ENCODE data around the gene RNASE11. TPM values are rescaled to one million over a fixed set of nuclear protein-coding genes. Genes with fewer than 3 reads are reported as not detected.

The RNASE11 gene
- total and polyA plus RNA-seq, 9 of the 15 experiments (the other 6 are each of a cell fraction or from before 2014, with no cell fraction given) = 0.16 to 0.29 (median 0.22) TPM; not detected in 6

DNA sequence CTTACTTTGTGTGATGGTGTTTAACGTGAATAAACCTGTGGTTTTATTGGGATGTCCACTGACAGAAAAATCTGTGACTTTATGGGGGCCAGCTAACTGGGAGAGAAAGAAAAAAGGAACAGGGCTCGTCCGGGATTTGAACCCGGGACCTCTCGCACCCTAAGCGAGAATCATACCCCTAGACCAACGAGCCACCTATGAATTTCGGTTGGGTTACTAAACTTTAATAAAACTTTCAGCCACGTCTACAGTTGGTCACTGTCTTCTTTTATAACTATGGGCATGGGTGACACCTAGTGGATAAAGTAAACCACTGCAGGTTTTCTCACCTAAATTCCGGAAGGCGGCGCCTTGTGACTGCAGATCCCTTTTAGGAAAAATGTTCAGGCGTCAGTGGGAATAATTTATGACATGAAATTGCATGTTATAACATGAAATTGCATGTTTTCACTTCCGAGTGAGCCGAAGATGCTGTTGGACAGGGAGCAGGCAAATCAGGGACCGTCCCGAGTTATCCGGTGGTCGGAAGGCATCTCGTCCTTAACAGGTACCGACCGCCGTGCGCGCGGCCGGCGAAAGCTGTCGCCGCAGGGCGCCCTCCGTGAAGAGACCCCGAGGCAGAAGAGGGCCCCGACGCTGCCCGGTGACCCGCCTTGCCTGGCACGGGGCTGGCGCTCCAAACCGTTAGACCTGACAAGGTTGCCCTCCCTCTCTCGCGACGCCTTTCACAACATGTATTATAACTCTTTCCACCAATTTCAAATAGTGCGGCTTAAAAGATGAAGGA is 21.6 kb upstream of the RNASE11 start (continued):
- TF ChIP-seq, protein P1, sequence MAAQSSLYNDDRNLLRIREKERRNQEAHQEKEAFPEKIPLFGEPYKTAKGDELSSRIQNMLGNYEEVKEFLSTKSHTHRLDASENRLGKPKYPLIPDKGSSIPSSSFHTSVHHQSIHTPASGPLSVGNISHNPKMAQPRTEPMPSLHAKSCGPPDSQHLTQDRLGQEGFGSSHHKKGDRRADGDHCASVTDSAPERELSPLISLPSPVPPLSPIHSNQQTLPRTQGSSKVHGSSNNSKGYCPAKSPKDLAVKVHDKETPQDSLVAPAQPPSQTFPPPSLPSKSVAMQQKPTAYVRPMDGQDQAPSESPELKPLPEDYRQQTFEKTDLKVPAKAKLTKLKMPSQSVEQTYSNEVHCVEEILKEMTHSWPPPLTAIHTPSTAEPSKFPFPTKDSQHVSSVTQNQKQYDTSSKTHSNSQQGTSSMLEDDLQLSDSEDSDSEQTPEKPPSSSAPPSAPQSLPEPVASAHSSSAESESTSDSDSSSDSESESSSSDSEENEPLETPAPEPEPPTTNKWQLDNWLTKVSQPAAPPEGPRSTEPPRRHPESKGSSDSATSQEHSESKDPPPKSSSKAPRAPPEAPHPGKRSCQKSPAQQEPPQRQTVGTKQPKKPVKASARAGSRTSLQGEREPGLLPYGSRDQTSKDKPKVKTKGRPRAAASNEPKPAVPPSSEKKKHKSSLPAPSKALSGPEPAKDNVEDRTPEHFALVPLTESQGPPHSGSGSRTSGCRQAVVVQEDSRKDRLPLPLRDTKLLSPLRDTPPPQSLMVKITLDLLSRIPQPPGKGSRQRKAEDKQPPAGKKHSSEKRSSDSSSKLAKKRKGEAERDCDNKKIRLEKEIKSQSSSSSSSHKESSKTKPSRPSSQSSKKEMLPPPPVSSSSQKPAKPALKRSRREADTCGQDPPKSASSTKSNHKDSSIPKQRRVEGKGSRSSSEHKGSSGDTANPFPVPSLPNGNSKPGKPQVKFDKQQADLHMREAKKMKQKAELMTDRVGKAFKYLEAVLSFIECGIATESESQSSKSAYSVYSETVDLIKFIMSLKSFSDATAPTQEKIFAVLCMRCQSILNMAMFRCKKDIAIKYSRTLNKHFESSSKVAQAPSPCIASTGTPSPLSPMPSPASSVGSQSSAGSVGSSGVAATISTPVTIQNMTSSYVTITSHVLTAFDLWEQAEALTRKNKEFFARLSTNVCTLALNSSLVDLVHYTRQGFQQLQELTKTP (IDR thresholded peaks at IDR 0.05; ENCODE audit: low read depth in 1 of 2, partially characterized antibody in 2 of 2) = peak in 1 of 2 experiments; percentile 18
- peak in 1 of 2 experiments; percentile 65 for TF ChIP-seq NCOA2 (IDR thresholded peaks at IDR 0.05; ENCODE audit: partially characterized antibody in 2 of 2)
- no peak for TF ChIP-seq PYGO2 (tag; IDR thresholded peaks at IDR 0.05)
- no peak for TF ChIP-seq SREBF2 (CRISPR knock-in tag; IDR thresholded peaks at IDR 0.05)
- TF ChIP-seq TCF7L2 (IDR thresholded peaks at IDR 0.05; ENCODE audit: low read depth, low read length) = no peak
- TF ChIP-seq GABPB2 (CRISPR knock-in tag; conservative IDR thresholded peaks at IDR 0.05) = no peak
- TF ChIP-seq ZNF507 (tag; conservative IDR thresholded peaks at IDR 0.05) = no peak
- TF ChIP-seq, protein P2, sequence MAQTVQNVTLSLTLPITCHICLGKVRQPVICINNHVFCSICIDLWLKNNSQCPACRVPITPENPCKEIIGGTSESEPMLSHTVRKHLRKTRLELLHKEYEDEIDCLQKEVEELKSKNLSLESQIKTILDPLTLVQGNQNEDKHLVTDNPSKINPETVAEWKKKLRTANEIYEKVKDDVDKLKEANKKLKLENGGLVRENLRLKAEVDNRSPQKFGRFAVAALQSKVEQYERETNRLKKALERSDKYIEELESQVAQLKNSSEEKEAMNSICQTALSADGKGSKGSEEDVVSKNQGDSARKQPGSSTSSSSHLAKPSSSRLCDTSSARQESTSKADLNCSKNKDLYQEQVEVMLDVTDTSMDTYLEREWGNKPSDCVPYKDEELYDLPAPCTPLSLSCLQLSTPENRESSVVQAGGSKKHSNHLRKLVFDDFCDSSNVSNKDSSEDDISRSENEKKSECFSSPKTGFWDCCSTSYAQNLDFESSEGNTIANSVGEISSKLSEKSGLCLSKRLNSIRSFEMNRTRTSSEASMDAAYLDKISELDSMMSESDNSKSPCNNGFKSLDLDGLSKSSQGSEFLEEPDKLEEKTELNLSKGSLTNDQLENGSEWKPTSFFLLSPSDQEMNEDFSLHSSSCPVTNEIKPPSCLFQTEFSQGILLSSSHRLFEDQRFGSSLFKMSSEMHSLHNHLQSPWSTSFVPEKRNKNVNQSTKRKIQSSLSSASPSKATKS (CRISPR knock-in tag; IDR thresholded peaks at IDR 0.05) = no peak
- TF ChIP-seq KLF16 (IDR thresholded peaks at IDR 0.05) = 0 out of 2 replicates have a peak, but pooled peaks have one; percentile 28
- peak; percentile 79 for TF ChIP-seq BRD9 (IDR thresholded peaks at IDR 0.05; ENCODE audit: low read depth, partially characterized antibody)
- no peak for TF ChIP-seq CREB1 (IDR thresholded peaks at IDR 0.05)
- TF ChIP-seq CREB1 (CRISPR knock-in tag; IDR thresholded peaks at IDR 0.05) = no peak
- TF ChIP-seq, protein P3, sequence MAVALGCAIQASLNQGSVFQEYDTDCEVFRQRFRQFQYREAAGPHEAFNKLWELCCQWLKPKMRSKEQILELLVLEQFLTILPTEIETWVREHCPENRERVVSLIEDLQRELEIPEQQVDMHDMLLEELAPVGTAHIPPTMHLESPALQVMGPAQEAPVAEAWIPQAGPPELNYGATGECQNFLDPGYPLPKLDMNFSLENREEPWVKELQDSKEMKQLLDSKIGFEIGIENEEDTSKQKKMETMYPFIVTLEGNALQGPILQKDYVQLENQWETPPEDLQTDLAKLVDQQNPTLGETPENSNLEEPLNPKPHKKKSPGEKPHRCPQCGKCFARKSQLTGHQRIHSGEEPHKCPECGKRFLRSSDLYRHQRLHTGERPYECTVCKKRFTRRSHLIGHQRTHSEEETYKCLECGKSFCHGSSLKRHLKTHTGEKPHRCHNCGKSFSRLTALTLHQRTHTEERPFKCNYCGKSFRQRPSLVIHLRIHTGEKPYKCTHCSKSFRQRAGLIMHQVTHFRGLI (CRISPR knock-in tag; IDR thresholded peaks at IDR 0.05) = no peak
- TF ChIP-seq, protein P4, sequence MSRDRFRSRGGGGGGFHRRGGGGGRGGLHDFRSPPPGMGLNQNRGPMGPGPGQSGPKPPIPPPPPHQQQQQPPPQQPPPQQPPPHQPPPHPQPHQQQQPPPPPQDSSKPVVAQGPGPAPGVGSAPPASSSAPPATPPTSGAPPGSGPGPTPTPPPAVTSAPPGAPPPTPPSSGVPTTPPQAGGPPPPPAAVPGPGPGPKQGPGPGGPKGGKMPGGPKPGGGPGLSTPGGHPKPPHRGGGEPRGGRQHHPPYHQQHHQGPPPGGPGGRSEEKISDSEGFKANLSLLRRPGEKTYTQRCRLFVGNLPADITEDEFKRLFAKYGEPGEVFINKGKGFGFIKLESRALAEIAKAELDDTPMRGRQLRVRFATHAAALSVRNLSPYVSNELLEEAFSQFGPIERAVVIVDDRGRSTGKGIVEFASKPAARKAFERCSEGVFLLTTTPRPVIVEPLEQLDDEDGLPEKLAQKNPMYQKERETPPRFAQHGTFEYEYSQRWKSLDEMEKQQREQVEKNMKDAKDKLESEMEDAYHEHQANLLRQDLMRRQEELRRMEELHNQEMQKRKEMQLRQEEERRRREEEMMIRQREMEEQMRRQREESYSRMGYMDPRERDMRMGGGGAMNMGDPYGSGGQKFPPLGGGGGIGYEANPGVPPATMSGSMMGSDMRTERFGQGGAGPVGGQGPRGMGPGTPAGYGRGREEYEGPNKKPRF (IDR thresholded peaks at IDR 0.05; ENCODE audit: low read depth, low read length) = no peak
- TF ChIP-seq ZNF436 (CRISPR knock-in tag; IDR thresholded peaks at IDR 0.05) = no peak

All from K562 (cell line).